ENCODE data around the gene TRABD2B.

DNA sequence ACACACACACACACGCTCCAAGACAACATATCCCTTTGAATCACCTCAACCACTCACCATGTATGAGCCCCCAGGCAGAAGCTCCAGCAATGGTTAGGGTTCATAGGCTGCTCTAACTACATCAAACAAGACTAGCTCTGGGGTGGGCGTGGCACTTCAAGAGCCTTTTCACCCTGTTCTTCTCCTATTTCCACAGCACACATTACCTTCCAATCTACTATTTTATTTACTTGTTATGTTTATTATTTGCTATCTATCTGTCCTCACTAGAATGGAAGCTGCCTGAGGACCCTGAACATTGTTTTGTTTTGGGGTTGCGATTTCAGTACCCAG lies 28.7 kb downstream of the TRABD2B start:
- TF ChIP-seq, protein P1, sequence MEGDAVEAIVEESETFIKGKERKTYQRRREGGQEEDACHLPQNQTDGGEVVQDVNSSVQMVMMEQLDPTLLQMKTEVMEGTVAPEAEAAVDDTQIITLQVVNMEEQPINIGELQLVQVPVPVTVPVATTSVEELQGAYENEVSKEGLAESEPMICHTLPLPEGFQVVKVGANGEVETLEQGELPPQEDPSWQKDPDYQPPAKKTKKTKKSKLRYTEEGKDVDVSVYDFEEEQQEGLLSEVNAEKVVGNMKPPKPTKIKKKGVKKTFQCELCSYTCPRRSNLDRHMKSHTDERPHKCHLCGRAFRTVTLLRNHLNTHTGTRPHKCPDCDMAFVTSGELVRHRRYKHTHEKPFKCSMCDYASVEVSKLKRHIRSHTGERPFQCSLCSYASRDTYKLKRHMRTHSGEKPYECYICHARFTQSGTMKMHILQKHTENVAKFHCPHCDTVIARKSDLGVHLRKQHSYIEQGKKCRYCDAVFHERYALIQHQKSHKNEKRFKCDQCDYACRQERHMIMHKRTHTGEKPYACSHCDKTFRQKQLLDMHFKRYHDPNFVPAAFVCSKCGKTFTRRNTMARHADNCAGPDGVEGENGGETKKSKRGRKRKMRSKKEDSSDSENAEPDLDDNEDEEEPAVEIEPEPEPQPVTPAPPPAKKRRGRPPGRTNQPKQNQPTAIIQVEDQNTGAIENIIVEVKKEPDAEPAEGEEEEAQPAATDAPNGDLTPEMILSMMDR (conservative IDR thresholded peaks at IDR 0.05), result no peak
- no peak for TF ChIP-seq ZFX (IDR thresholded peaks at IDR 0.05)

Measured in C4-2B (cell line).